HG03097 (cell line): ENCODE results near the gene LURAP1L.
A peak's percentile ranks its signal among the peaks of the same experiment; 100 is the strongest.

ENCODE experiments used
- ATAC-seq: cut with Tn5 transposase; IDR thresholded peaks from one replicate; pipeline ENCODE4 v1.9.1; 2021; ENCODE audit not compliant: unreplicated experiment, low FRiP score

Gene LURAP1L

DNA sequence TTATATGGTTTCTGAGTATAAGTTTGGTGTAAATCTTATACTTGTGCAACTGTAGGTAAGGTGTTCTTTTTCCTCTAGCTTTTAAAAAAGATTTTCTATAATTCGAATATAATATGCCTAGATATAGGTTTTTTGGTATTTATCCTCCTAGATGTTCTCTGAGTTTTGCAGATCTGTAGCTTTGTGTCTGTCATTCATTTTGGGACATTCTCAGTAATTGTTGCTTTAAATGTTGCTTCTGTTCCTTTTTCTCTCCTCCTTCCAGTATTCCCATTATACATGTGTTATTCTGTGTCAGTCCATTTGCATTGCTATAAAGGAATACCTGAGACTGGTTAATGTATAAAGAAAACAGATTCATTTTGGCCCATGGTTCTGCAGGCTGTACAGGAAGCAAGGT lies 33.7 kb downstream of the LURAP1L start:
- ATAC-seq: no peak

DNA sequence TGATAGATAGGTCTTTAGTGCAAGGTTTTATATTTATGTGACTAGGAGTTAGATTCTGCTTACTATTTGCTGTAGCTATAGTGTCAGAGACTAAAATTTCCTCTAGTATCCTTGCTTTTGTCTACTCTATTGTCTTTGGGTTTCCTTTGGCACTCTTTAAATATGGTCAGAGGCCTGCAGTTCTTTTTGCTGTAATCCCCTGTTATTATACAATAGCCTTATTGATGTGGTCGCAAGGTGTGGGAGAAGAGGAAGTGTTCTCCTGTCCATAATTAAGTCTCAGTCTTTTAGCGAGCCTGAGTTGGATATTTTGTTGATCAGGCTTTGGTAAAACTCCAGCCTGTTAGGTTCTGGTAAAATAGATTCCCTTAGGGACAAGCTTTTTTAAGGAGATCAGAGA lies 34.9 kb downstream of the LURAP1L start:
- no peak for ATAC-seq

DNA sequence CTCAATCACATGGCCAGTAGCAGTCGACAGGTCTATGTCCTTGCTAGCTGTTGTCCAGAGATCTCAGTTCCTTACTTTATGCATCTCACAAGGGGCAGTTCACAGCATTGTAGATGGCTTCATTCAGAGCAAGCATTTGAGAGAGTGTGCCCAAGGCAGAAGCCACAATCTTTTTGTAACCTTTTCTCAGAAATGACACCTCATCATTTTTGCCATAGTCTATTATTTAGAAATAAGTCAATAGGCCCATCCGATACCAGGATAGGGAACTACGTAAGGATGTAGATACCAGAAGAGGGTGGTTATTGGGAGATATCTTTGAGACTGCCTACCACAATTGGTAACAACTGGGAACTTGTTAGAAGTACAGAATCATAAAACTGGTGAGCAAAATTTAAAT lies 37.1 kb downstream of the LURAP1L start:
- no peak for ATAC-seq

DNA sequence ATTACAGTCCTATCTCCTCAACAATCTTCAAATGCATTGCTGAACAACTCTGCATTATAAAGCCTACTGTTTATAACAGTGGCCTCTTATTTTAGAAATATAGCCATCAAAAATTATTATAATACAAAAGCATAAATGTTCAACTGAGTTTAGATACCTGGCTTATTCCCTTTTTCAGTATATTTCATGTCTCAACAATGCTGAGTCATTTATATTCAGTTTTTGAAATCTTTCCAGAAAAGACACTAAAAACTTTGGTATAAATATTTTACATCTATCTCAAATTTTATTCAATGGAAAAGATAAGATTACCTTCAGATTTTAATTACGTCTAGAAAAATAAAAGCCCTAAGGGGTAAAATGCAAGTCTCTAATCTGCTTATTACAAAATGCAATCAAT lies 37.9 kb downstream of the LURAP1L start:
- ATAC-seq: no peak

DNA sequence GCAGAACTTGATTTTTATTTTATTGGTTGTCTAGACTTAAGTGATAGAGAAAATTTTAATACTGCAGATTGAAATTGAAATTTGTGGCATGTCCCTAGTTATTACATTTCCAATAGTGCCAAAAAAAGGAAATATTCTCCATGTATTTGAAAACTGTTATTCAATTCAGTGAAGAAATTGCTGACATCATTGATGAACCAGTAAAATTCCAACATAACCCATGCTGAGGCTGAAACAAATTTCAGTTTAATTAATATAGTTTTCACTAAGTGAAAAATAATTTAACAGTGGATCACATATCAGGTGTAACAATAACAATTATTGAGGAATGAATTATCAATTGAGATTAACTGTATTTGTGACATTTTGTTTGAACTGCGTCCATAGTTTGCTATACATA lies 38.7 kb downstream of the LURAP1L start:
- ATAC-seq: no peak

DNA sequence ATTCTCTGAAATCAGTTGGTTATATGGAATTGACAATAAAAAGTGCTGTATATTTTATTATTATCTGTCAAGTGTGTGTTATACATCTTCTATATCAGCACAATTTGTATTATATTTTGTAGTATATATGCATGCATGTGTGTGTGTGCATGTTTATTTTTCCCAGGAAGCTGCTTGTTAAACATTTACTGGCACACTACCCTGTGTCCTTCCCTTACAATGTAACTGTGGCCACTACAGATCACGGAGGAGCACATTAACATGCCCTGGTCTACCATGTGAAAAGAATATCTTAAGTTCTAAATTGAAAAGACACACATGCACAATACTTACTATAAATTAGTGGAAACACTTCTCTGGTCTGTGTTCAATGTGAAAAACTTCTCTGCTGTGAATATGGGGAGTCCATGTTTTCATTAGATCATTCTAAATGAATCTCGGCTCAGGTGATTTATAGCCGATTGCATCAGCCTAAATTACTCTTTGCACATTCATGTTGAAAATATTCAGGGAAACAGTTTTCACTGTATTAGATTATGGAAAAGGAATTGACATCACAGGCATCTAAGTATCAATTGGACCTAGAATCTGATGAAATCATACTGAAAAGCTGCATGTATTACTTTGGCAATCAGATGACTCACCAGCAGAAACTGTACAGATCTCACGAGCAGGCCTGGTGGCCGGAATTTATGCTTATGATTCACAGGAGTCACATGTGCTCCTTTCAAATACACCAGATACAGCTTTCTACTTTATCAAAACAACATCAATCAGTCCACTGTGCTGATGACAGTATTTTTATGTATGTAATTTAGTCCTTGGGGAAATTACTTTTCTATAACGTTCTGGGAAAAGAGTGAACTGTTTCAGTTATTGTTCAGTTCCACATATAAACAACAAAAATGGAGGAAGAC lies 39.4 kb downstream of the LURAP1L start:
- no peak for ATAC-seq

DNA sequence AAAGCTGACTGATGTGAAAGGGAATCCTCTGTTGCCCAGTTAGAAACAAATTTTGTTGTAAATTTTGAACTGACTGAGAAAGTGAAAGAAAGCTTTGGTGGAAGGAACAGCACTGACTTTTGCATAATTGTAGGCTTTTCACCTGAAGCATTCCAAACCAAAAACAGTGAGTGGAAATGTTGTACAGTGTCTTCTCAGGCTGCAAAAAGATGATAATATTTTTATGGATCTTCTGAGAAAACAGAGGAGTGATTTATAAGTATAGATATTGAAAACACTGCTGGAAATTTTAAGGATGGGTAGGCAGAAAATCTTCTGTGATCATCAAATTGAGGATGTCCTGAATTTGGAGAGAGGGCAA lies 40.0 kb downstream of the LURAP1L start:
- ATAC-seq: no peak

DNA sequence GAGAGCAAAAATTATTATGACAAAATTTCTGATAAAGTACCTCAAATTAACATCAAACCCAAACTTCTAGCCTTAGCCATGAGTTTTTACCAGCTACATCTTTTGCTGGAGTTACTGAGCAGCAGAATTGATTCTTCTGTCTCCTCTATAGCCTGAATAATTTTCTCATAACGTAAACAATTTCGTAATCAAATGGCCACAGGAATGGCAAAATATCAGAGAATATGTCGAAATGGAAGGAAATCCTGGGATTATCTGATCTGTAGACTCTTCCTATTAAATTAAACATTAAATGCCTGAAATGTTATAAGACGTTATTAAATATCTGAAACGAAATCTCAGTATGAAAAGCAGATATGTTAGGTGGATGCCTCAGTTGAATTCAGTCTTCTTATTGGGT lies 41.1 kb downstream of the LURAP1L start:
- no peak for ATAC-seq

DNA sequence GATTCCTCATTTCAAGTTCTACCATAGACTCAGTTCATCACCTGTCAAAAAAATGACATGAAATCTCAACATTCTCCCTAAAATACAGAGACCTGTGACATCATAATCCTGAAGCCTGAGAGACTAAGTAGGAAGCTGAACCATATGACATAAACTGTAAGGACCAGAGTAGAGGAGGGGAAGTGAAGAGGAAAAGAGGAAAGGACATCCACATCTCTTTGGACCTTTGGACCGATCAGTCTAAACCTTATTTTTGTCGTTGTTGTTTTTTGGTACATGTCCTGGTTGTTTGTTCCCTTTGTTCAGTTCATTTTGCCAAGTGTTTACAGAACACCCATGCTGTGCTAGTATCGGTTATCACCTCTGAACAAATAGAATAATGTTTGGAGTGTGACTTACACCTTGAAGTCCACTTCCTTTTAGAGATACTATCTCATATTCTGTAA lies 41.9 kb downstream of the LURAP1L start:
- no peak for ATAC-seq

DNA sequence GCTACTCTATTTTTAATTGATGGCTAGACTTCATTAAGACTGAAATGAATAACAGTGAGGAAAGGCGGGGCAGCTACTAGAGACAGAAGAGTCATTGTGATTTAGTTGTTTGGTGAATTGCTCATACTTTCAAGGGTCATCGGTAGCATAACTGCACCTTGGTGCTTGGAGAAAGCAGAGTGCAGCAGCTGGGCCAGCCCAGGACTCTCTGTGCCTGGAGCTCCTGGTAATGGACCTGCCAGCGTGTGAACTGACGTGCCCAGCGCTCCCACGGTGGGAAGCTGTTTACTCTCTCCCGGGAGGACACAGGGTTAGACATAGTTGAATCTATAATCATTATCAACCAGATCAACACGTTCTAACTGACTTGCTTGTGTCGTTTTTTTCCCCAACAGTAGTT lies 42.9 kb downstream of the LURAP1L start:
- ATAC-seq: no peak

DNA sequence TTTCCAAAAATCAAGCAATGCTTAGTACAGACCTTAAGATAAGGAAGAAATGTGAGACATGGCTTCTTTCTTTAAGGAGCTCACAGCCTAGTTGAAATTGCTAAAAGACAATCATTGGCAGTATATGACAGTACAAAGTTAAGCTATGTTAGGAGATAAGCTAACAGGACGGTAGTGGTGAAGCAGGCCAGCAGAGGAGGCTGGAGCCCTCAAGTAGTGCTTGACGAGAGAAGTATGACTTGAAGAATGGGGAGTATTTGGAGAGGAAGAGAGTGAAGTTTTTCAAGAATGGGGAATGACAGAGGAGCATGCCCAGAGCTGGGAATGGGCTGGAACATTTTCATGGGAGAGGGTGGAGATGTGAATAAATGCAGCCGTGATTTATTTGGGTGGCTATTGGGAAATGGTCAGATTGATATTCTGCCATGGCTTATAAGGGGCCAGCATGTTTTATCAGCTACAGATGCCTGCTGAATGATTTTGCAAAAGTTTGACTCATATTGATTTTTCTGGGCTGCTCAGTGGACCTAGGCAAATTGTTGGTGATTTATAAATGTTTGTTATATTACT lies 43.7 kb downstream of the LURAP1L start:
- ATAC-seq: no peak

DNA sequence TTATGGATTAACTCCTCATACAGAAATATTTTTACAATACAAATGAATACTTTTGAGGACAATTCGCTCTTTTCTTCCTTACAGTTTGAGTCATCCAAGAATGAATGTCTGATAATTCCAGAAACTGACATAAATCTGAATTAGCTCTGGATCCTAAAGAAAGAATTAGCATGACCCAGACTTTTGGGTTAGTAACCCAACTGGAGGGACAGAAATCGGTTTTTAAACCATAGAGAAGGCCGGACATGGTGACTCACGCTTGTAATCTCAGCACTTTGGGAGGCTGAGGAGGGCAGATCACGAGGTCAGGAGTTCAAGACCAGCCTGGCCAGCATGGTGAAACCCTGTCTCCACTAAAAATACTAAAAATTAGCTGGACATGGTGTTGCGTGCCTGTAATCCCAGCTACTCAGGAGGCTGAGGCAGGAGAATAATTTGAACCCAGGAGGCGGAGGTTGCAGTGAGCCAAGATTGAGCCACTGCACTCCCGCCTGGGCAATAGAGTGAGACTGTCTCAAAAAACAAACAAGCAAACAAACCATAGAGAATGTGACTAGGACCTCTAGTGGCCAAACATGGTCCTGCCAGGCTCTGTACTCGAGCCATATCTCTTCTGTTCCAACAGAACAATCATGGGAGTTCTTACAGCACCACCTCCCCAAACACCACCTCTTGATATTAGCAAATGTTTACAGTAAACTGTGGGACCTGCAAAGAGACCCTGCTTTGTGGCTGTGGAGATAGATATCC lies 44.8 kb downstream of the LURAP1L start:
- ATAC-seq: peak; percentile 57

DNA sequence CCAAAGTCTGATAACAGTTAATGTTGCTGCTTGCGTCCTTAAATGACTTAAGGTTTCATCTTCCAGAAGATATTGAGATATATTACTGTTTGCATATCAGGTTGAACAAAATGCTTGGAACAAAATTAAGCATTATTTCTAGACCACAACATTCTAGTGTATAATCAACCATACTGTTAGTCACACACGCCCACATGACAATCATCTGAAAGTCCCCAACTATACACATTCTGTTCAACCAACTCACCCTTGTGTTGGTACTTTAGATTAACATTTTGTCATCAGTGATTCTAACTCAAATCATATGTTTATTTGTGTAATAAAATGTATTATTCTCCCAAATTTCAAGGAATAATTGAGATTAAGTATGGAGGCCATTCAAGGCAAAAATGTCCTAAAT lies 47.3 kb downstream of the LURAP1L start:
- no peak for ATAC-seq

DNA sequence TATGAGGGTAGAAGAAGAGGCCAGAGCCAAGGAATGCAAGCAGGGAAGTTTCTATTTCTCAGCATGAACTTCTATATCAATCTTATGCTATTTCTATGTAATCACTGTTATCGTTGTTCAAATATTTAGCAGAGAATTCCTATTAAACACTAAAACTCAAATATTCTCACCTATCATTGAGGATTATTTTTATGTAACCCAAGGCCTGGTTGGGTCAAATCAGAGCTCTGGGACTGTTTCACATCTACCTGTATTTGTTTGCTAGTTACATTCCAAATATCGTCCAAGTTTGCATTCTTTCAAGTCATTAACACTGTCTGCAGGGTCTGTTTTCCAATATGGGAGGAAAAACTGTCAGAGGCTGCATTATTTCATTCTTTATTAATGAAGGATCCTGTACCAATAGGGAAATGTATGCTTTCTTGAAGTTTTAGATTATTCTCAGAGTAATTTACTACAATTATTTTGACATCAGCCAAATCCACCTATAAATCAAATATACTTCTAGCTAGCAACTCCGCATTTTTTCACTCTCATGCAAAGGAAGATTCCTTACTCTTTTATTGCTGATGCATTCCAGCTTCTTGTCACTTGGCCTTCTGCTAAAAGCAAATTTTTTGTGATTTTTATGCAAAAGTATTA lies 52.2 kb downstream of the LURAP1L start:
- ATAC-seq: no peak

DNA sequence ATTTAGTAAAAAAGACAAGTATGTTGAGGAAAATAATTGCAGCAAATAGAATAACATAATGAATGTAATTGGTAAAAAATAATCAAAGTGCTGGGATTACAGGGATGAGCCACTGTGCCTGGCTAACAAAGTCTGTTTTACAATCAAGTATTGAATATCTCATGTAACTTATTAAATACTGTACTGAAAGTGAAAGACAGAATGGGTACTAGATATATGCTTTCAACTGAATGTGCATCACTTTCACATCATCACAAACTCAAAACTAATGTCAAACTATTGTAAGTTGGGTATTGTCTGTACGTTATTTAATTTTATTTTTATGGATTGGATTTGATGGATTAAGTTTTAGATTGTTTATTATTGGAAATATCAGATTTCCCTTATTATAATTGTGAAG lies 58.9 kb downstream of the LURAP1L start:
- ATAC-seq: no peak

DNA sequence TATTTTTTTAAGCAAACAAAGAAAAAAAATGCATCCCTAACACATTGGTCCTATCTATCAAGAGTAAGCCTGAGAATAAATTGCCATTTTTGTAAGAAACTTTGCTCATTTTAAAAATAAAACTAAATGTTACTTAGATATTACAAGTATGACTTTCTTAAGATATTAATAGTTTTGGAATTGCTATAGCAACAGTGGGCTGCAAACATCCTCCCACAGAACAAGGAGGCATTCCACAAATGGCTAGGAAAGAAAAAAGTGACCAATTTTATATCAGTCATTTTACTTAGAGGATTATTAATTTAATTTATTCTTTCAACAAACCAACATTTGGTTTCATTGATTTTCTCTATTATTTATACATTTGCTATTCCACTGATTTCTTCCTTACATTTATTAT lies 63.7 kb downstream of the LURAP1L start:
- ATAC-seq: no peak

DNA sequence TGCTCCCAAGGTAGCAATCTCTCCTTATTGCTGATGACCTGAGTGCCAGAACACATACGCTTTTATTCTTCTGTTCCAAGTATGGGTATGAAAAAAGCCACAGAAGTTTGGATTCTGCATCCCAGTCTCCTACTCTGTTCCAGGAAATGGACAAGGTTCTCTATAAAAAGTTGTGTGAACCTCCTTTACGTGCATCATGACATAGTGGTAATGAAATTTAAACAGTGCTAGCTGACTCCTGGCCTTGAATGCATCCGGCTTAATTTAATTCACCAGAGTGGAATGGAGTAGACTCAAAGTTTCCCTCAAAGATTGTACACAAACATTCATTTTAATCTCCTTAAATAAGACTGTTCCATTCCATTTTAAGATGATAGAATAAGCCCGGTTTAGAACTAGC lies 68.9 kb downstream of the LURAP1L start:
- no peak for ATAC-seq

DNA sequence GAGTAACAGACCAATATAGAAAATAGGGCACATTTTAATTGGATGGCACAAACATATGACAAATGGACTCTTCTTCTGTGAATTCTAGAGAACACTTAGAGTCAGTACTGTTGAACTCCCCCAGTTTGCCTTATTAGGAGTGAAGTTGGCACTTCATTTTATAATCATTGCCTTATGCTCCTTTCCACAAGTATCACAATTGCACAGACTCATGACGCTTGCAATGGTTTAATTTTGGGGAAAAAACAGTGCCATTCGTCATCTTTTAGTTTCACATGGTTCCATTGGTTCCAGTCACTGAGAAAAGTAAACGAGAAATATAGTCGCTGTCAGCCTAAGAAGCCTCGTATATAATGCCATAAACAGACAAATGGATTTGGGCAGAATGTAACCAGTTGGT lies 71.2 kb downstream of the LURAP1L start:
- no peak for ATAC-seq

DNA sequence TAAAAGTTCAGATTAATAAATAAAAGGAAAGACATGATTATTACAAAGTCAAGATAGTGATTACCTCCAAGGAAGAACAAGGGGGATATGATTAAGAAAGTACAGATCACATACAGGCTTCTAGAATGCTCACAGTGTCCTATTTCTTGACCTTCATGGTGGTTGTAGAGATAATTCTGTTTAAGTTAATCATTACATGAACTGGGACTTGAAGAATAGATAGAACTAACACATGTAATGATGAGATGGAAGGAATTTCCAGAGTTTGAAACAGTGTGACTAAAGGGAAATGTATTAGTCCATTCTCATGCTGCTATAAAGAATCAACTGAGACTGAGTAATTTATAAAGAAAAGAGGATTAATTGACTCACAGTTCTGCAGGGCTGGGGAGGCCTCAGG lies 72.7 kb downstream of the LURAP1L start:
- no peak for ATAC-seq

DNA sequence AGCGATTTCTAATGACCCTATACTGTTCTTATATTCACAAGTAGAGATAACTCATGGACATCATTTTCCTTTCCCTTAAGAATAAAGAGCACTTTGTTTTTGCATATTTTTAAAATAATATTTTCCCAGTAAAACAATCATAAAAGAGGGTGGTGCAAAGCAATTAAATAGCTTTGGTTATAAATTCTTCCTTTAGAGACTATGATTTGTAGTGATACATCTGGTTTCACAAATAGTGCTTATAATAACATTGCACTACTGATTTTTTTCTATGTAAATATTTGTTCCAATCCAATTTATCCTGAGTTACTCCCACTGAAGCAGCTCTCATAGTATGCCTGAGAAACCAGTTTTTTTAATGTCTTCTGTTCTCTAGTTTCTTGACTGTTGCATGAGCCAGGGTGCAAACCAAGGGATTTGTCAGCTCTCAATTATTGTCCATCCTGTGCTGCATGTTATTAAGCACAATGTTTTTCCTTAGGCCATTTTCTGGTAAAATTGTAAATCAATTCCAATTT lies 74.7 kb downstream of the LURAP1L start:
- ATAC-seq: no peak
